IPS-18a (cell line): ENCODE results near the gene FAT2.

Source experiments
- H3K27ac ChIP-seq: one replicate; pipeline ENCODE4 v1.5.1; 2013; ENCODE audit warnings: low read length
- H3K27me3 ChIP-seq: one replicate; pipeline ENCODE4 v1.6.1; 2013; ENCODE audit warnings: mild to moderate bottlenecking, low read length; ENCODE audit not compliant: control insufficient read depth, insufficient read depth
- H3K36me3 ChIP-seq: one replicate; pipeline ENCODE4 v1.6.1; 2013; ENCODE audit warnings: low read depth, low read length; ENCODE audit not compliant: control insufficient read depth
- H3K4me1 ChIP-seq: one replicate; pipeline ENCODE4 v1.6.1; 2013; ENCODE audit warnings: low read depth, low read length; ENCODE audit not compliant: control insufficient read depth
- H3K4me3 ChIP-seq: one replicate; pipeline ENCODE4 v1.5.1; 2013; ENCODE audit warnings: low read length
- H3K9ac ChIP-seq: one replicate; pipeline ENCODE4 v1.6.1; 2013; ENCODE audit warnings: mild to moderate bottlenecking, low read length, moderate library complexity
- H3K9me3 ChIP-seq: one replicate; pipeline ENCODE4 v1.6.1; 2013; ENCODE audit warnings: low read depth, low read length; ENCODE audit not compliant: control insufficient read depth

FAT2 gene

DNA sequence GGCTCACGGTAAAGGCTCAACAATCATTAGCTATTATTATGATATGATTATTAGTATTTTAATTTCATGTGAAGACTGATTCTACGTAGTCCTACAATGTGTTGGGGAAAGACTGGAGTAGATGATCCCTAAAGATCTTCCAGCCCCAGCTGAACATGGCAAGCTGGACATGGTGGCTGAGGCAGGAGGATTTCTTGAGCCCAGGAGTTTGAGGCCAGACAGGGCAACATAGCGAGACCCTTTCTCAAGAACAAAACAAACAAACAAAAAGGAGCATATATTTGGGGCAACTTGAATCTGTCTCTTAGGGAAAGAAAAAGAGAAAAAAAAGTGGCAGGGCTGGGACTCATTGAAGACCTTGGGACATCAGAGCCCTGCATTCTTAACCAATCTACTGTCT is 16.2 kb upstream of the FAT2 start:
- Histone ChIP-seq H3K27me3 (no peaks in the 10 kb centered on the region), H3K4me1 (no peaks in the 10 kb centered on the region), H3K4me3 (no peak overlapping the region), H3K9me3 (no peaks in the 10 kb centered on the region), H3K27ac (no peak overlapping the region), H3K36me3 (no peaks in the 10 kb centered on the region), H3K9ac (no peak overlapping the region)

DNA sequence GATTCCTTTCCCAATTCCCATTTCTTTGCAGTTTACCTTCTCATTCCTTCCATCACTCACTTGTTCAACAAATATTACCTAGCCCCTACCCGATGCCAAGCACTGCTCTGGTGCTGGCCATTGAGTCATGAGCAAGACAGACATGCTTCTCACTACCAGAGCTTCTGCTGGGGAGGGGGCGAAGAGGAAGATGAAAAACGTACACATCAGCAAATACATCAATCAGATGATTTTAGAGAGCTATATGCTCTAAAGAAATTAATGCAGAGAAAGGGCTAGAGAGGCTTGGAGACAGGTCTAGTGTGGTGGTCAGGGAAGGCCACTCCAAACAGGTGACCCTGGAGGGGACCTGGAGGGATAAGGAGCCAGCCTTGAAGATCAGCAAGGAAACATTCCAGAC is 14.4 kb upstream of the FAT2 start:
- Histone ChIP-seq H3K27ac (no peak overlapping the region), H3K27me3 (no peaks in the 10 kb centered on the region), H3K4me3 (no peak overlapping the region), H3K9me3 (no peaks in the 10 kb centered on the region), H3K4me1 (no peaks in the 10 kb centered on the region), H3K9ac (no peak overlapping the region), H3K36me3 (no peaks in the 10 kb centered on the region)

DNA sequence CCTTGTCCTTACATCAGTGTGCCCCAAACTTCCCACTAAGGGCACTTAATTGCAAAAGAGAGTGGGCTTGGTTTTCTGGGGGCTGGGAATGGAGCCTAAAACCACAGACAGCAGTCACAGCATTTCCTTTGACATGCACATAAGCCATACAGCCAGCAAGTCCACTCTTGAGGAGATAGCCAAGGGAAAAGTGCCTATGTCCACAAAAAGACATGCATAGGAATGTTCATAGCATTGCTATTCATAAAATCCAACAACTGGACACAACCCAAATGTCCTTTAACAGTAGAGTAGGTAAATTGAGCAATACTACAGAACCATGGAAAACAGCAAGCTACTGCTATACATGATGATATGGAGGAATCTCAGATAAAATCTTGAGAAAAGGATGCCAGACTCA is 11.7 kb upstream of the FAT2 start:
- no peaks in the 10 kb centered on the region for H3K9me3 ChIP-seq
- H3K27ac ChIP-seq, result no peak overlapping the region
- no peaks in the 10 kb centered on the region for H3K36me3 ChIP-seq
- no peak overlapping the region for H3K9ac ChIP-seq
- peaks cover 4% of the 10 kb centered on the region for H3K4me1 ChIP-seq
- H3K27me3 ChIP-seq, result no peaks in the 10 kb centered on the region
- no peak overlapping the region for H3K4me3 ChIP-seq

DNA sequence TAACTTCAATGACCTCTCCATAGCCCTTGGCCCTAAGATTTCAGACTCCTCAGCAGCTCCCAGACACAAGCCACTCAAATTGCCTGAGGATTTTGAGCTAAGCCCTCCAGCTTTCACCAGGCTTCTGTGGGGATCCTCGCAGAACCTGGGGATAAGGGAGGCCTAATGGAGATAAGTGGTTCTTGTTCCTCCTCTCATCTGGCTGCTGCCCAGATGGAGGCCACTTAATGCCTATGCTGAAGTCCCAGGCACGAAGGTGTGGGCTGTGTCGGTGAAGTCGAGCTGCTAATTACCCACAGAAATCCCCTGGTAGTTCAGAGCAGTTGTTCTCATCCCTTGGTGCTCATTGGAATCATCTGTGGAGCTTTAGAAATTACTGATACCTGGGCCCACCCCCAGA is 10.3 kb upstream of the FAT2 start:
- H3K27ac ChIP-seq, result no peak overlapping the region
- H3K9ac ChIP-seq, result no peak overlapping the region

DNA sequence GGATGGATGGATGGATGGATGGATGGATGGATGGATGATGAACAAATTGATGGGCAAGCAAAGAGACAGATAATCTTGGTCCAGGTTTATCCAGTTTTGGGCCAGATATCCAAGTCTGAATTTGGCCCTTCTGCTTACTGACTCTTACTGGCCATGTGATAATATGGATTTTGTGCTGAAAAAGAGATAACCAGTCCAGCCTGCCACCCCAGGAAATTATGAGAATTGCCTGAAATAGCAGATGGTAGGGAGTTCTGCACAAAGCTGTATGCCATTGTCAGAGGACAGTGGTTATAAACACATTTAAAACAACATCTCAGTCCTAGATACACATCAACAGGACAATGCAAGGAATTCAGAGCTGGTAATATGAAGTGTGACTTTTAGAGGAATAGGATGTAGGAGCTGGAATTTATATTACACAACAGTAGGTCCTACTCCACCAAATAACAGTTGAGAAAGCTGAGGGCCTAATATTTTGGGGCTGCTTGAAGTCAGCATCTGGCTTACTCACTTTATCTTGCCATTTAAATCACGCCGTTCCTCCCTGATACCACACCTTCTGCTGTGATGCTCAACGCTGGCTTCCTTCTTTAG is 9.0 kb upstream of the FAT2 start:
- Histone ChIP-seq H3K27ac (no peak overlapping the region), H3K36me3 (no peaks in the 10 kb centered on the region), H3K27me3 (no peaks in the 10 kb centered on the region), H3K4me3 (no peak overlapping the region), H3K9me3 (no peaks in the 10 kb centered on the region), H3K4me1 (peaks cover 18% of the 10 kb centered on the region), H3K9ac (no peak overlapping the region)

More for the DNA sequence above, 10.3 kb upstream of the FAT2 start:
- Histone ChIP-seq H3K9me3 (no peaks in the 10 kb centered on the region), H3K36me3 (no peaks in the 10 kb centered on the region), H3K27me3 (no peaks in the 10 kb centered on the region), H3K4me1 (peaks cover 18% of the 10 kb centered on the region), H3K4me3 (no peak overlapping the region)

DNA sequence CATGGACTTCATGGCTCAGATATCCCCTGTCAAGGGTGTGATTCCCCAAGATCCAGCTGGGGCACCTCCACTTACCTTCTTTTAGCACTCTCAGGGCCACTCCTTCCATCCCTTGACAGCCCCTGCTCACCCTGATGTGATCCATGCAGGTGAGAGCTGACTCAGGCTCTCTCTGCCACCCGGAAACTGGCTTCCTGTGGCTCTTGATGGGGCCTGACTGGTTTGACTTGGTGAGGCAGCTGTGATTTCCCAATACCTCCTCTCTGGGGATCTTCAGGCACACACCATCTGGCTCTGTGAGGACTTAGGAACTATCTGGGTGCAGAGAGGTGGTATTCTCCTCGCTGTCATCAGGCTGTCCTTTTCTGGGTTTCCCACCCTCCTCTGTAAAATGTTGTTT is 7.9 kb upstream of the FAT2 start:
- Histone ChIP-seq H3K27ac (no peak overlapping the region), H3K9me3 (no peaks in the 10 kb centered on the region), H3K36me3 (no peaks in the 10 kb centered on the region), H3K27me3 (no peaks in the 10 kb centered on the region), H3K4me1 (peaks cover 18% of the 10 kb centered on the region), H3K4me3 (no peak overlapping the region), H3K9ac (no peak overlapping the region)

DNA sequence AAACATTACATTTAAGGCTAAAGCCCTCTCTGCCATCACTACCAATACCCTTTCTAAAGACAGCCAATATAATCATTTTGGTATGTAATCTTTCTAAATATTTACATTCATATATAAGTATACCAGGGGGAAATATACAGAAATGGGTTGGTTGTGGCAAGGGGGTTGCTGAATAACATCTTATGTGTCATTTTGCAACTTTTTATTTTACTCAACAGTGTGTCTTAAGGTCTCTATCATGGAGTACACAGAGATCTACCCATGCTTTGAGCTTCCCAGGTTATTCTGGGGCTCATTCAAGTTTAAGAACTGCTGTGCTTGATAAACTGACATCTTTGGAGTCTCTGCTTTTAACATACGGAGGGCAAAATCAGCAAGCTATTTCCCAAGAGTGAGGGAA is 7.4 kb upstream of the FAT2 start:
- Histone ChIP-seq H3K4me3 (no peak overlapping the region), H3K27me3 (no peaks in the 10 kb centered on the region), H3K9me3 (no peaks in the 10 kb centered on the region), H3K4me1 (peaks cover 18% of the 10 kb centered on the region), H3K27ac (no peak overlapping the region), H3K9ac (no peak overlapping the region), H3K36me3 (no peaks in the 10 kb centered on the region)

DNA sequence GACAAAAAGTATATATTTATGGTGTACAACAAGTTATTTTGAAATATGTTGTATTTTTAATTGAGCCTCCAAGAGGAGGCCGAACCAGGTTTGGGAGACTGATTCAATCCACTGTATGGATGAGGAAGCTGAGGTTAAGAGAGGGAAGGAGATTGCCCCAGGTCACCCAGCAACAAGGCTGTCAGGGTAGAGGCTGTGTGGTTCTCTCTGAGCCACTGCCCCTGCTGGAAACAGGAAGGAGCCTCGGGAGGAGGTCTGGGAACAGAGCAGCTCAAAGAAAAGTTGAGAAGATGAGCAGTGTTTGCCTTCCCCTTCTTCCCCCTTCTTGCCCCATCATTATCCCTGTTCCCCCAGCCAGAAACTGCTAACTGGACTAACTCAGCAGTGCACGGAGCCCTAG is 6.6 kb upstream of the FAT2 start:
- H3K27me3 ChIP-seq, result no peaks in the 10 kb centered on the region
- H3K4me1 ChIP-seq, result peaks cover 18% of the 10 kb centered on the region
- H3K4me3 ChIP-seq, result no peak overlapping the region
- no peak overlapping the region for H3K9ac ChIP-seq
- H3K27ac ChIP-seq, result no peak overlapping the region
- no peaks in the 10 kb centered on the region for H3K9me3 ChIP-seq
- no peaks in the 10 kb centered on the region for H3K36me3 ChIP-seq

DNA sequence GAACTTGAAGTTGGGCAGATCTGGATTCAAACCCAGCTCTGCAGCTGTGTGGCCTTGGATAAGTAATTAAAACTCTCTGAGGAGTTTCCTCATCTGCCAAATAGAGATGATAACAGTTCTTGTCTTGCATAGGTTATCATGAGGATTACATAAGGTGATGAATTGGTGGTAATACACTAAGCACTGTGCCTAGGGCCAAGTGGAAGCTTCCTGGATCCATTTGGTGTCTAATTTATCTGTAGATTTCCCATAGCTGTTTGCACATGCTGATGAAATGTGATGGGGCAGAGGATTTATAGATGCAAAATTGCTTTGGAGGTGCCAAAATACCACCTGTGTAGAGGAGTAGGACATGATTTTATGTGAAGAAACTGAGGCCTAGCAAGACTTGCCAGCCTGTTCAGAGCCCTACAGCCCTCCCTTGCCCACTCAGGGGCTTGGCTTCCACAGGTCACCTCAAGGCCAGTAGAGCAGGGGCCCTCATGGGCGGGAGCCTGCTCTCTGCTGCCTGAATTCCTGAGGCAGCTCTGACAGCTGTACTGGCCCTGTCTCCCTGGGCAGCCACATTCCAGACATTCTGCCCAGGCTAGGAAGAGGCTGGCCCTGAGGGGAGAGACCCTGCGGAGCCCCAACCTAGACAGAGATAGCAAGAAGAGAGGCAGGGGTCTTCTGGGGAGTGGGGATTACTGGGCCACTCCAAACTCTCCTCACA is 5.9 kb upstream of the FAT2 start:
- Histone ChIP-seq H3K36me3 (no peaks in the 10 kb centered on the region), H3K4me3 (no peak overlapping the region), H3K9me3 (no peaks in the 10 kb centered on the region), H3K27ac (no peak overlapping the region), H3K9ac (no peak overlapping the region), H3K27me3 (no peaks in the 10 kb centered on the region), H3K4me1 (peaks cover 18% of the 10 kb centered on the region)

DNA sequence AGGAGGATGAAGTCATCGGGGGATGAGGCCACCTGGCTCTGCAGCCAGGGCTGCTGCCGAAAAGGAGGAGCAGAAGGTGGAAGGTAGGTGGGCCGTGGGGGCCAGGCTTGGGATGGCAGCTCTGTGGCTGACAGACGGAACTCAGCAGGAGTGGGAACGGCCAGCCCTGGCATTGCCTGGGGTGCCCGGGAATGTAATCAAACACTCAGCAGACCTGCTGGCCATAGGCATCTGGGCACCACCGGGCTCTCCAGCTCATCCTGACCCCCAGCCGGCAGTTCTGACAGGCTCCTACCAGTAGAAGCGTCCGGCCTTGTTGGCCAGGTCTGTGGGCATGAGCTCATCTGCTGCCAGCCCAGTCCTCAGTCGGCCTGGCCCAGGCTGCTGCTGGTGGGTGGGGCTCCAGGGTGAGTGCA is 4.3 kb upstream of the FAT2 start:
- H3K27me3 ChIP-seq, result peaks cover 2% of the 10 kb centered on the region
- H3K9me3 ChIP-seq, result no peaks in the 10 kb centered on the region
- no peaks in the 10 kb centered on the region for H3K36me3 ChIP-seq
- H3K4me3 ChIP-seq, result no peak overlapping the region
- H3K4me1 ChIP-seq, result peaks cover 23% of the 10 kb centered on the region
- H3K27ac ChIP-seq, result no peak overlapping the region
- H3K9ac ChIP-seq, result no peak overlapping the region

DNA sequence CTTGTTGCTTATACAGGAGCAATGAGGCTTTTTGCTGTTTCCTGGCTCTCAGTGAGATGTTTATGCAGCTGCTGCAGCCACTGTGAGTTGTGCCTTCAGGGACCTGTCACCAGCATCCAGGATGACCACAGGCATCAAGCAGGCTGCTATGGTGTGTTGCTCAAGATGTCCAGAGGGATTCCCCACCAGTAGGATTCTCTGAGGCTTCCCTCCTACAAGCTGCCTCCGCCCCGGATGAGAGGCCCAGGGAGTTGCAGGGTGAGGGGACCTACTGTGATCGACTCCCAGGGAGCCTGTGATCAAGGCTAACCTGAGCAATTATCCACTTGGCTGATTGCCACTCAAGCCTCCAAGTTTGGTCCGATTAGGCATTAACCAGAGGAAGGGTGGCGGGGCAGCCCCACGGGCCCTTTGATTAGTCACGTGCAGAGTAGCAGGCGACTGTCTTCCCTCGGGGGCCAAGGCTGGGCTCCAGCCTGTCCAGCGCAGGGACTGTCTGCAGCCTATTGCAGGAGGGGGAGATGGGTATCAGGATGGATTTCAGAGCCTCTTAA is 1.8 kb upstream of the FAT2 start:
- peaks cover 24% of the 10 kb centered on the region for H3K4me1 ChIP-seq

More for the DNA sequence above, 1.8 kb upstream of the FAT2 start:
- no peak overlapping the region for H3K9ac ChIP-seq
- no peak overlapping the region for H3K4me3 ChIP-seq
- H3K27ac ChIP-seq, result no peak overlapping the region
- H3K27me3 ChIP-seq, result peaks cover 6% of the 10 kb centered on the region
- H3K36me3 ChIP-seq, result no peaks in the 10 kb centered on the region
- H3K9me3 ChIP-seq, result no peaks in the 10 kb centered on the region
